HG02943 (cell line): ENCODE measurements around the gene FAM32A.

Experiments
- ATAC-seq: cut with Tn5 transposase; IDR thresholded peaks from one replicate; pipeline ENCODE4 v1.9.1; 2021; ENCODE audit warnings: mild to moderate bottlenecking, low read depth, moderate library complexity; ENCODE audit not compliant: unreplicated experiment

Gene FAM32A

DNA sequence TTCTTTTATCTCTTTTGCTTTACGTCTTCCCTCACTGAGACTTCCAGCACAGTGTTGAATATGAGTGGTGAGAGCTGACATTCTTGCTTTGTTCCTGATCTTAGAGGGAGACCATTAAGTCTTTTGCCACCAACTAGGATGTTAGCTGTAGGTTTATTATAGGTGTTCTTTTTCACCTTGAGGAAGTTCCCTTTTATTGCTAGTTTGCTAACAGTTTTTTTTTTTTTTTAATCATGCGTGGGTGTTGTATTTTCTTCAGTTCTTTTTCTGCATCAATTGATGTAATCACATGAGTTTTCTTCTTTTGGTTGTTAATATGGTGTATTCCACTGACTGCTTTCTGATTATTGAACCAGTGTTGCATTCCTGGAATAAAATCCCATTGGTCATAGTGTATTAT lies 33.6 kb downstream of the FAM32A start:
- no peak for ATAC-seq

DNA sequence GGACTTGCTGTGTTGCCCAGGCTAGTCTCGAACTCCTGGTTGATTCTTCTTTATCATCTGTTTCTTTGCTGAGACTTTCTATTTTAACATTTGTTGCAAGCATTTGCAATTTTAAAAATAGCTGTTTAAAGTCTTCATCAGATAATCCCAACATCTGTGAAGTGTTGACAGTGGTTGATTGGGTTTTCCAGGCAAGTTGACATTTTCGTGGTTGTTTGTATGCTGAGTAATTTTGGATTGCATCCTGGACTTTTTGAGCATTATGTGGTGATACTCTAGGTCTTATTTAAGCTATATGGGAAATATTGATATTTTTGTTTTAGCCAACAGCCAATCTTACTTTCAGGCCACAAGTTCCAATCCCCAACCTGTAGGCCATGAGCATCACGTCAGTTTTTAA lies 37.6 kb downstream of the FAM32A start:
- ATAC-seq, result no peak

DNA sequence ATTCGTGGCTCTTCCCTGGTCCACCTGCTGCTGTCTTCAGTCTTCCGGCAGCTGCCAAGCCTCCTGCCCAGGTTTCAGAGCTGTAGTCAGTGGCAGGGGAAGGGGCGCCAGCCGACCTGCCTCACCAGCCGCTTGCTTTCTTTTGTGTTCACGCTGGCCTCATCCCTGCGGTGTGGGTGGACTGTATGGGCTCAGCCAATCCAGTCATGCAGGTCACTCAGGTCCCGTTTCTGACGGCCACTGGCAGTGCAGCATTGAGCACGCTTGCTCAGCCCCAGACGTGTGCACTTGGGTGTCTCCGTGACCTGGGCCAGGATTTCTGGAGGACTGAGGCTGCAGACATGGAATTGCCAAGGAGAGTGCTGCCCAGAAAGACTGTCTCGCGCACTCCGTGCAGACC lies 38.5 kb downstream of the FAM32A start:
- no peak for ATAC-seq

DNA sequence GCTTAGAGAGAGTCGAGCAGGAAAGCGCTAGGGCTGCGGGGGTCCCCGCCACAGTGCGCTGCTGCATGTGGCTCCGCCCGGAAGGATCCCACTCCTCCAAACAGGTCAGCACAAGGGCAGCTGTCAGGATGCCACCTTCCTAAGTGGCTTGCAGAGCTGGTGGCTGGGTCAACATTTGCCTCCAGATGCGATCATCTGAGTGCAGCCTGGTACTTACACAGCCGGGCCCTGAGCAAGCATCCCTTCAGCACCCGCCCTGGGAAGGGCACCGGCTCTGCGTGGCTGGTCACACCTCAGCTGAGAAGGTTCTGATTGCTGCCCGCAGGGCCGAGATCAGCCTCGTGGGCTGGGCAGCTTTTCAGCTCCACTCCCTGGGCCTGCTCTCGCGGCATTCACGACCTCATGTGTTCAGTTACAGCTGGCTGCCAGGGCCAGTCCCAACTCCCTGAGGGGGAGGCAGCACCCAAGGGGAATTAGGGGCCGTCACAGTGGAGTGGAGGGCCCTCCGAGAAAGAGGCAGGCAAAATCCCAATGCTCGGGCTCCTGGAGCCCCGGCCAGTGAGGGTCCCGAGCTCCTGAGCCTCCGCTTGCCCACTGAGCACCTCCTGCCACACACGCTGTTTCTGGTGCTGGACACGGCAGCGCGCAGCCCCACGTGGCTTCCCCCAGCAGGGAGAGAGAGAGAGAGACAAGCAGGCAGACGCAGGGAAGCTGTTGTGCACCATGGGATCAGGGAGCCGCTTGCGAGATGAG lies 39.3 kb downstream of the FAM32A start:
- no peak for ATAC-seq

DNA sequence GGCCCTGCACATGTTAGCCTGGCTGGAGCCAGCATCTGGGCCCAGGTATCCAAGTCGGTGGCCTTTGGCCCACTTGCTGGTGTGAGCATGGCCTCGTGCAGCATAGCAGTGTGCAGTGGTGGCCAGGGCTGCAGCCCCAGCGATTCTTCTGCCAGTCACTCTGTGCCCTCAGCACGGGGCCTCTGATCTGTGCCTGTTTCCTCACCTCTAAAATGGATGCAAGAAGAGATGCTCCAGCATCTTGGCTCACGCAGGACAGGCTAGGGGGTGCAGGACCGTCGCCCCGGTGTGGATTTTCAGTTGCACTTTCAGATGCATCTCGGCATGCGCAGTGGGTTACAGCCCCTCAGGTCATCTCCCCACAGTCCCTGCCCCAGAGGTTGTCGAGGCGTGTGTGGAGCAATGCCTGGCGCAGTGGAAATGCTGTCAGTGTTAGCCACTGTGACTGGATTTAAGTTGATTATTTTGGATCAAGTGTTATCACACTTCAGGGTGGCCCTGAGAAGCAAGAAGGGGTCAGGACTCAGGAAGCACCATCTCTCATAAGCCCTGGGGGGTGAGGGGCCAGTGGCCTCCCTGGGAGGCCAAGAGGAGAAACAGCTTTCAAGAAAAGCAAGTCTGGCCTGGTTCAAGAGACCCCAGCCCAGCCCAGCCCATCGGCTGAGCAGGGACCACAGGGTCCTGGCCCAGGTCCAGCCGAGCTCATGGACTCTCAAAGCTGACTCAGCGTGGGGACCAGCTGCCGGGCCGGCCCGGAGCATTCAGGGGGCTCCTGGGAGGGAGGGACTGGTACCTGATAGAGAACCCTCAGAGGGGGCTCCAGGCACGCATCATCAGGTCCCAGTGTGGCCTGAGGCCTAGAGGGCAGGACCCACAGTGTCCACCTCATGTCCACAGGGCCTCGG lies 40.3 kb downstream of the FAM32A start:
- no peak for ATAC-seq

DNA sequence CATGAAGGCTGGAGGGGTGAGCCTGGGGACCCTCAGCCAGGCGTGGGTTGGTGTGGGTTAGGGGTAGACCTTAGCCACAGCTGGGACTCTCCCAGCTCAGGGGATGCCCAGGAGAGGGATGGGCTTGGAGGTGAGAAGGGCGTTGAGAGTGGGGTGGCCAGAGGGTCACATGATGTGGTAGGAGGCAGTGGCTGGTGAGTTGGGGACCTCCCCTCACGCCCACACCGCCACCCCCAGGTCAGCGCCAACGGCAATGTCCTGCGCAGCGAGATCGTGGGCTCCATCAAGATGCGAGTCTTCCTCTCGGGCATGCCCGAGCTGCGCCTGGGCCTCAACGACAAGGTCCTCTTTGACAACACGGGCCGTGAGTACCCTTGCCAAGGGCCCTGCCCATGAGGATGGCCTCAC lies 41.0 kb downstream of the FAM32A start:
- ATAC-seq, result no peak

DNA sequence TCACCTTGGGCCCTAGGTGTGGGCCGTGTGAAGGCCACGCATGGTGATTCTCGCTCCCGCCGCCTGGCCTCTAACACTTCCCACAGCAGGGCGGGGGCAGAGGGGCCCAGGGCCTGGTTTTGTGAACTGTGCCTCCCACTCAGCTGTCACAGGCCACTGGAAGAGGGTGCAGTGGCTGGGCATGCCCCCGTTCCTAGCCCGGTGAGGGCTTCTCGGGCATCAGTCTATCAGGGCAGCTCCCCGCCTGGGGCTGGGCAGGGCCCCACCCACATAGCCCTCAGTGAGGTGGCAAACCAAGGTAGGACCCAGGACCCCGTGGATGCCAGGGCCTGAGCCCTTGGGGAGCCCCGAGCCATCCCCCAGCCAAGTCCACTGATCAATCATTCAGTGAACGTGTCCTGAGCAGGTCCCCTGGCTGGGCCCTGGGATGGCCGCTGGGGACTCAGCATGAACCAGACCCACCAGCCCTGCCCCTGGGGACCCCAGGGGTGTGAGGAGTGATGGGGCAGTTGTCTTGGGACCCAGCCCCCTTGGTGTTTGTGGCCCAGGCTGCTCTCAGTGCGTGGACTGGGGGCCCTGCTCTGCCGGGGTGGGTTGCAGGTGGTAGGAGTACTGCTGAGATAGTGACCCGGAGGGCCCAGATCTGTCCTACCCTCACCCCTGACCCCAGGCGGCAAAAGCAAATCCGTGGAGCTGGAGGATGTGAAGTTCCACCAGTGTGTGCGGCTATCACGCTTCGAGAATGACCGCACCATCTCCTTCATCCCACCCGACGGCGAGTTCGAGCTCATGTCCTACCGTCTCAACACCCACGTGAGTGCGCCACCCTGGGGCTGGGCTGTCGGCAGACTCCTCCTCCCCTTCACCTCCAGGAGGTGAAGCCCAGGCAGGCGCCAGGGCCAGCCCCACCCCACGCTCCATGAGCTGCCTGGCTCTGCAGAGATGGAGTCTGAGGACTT lies 41.9 kb downstream of the FAM32A start:
- ATAC-seq, result no peak

DNA sequence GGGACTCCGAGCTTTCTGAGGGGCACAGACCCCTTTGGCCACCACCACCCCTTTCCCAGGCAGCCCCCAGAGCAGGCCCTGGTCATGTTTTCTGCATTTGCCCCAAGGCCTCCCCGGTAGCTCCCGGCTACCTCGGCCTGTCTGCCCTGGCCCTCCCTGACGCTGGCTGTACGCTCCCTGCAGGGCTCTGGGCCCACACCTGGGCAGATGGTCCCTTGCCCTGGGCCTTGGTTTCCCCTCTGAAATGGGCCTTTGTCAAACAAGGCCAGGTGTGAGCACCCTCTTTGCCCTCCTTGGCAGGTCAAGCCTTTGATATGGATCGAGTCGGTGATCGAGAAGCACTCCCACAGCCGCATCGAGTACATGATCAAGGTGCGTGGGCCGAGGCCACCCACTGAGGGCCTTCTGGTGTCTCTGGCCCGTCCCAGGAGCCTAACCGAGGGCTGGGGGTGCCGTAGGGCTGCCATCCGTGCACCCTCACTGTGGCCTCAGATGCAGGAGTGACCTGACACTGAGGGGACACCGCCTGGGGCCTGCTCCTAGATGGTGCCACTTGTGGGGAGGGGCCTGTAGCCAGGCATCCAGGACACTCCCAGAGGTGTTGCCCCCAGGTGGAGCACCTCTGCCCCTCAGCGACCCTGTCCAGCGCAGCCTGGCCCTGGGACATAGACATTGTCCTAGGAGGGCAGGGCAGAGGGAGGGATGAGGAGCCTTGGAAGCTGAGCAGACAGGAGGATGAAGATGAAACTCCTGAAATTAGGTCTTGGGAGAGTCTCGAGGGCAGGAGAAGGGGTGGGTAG lies 42.8 kb downstream of the FAM32A start:
- ATAC-seq, result no peak

DNA sequence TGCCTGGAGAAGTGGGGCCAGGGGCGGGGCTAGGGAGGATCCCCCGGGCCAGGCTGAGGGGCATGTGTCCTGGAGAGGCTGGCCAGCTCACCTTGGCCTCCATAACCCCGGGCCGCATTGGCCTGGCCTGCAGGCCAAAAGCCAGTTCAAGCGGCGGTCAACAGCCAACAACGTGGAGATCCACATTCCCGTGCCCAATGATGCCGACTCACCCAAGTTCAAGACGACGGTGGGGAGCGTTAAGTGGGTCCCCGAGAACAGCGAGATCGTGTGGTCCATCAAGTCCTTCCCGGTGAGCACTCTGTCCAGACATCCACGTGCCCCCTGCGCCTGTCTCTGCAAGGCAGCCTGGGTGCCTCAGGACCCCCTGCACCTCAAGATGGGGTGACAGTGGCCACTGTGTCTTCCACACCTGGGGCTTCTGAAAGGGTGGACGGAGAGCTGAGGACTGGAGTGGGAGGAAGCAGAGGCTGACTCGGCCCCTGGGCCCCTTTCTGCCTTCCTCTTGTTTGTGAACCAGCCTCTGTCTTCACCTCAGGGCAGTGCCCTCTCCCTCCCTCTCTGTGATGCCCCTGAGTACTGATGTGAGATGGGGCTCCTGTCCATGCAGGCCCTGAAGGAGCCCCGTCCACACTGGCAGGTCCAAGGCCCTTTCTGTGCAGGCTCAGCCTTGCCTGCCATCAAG lies 43.6 kb downstream of the FAM32A start:
- no peak for ATAC-seq

DNA sequence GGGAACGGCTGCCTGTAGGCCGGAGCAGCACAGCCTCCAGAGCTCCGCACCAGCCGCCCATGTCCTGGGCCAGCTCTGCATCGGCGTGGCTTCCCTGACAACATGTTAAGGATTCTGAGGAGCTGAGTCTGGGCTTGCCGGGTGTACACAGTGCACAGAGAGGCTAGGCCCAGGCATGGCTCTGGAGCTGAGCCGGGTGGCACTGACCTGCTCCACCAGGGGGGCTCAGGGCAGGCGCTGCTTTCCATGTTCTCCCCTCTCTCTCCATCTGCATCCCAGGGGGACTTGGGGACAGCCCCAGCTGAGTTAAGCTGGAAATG lies 44.1 kb downstream of the FAM32A start:
- ATAC-seq, result no peak

DNA sequence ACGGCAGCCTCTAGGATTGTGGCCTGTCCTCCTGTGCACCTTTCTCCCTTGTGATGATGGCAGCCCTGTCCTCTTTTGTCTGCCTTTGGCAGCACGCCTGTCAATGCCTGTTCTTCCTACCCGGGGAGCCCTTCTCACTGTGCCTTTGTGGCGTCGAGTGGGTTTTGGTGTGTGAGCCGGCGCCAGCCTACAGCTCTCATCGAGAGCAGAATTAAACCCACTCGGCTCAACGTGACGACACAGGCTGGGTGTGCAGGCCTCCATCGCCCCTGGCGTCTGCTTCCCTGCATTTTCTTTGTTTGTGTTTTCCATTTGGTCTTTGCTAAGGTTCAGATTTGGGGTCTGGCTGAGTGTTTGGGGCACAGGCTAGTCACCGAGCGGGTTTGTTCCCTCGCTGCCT lies 46.9 kb downstream of the FAM32A start:
- no peak for ATAC-seq

DNA sequence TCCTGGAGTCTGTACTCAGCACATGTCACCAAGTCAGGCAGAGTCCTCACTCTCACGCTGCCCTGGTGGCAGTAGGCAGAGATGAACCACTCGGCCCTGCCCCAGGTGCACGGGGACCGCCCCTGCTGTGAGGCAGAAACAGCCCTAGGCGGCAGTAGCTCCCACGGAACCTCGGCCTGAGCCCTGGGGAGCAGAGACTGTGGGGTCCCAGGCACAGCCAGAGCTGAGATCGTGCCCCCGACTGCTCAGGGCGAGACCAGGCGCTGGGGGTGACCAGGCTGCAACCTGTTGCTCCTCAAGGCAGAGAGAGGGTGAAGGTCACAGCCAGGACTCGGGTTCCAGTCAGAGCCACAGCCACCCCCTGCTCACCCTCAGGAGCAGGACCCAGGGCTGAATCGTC lies 47.4 kb downstream of the FAM32A start:
- ATAC-seq, result no peak

DNA sequence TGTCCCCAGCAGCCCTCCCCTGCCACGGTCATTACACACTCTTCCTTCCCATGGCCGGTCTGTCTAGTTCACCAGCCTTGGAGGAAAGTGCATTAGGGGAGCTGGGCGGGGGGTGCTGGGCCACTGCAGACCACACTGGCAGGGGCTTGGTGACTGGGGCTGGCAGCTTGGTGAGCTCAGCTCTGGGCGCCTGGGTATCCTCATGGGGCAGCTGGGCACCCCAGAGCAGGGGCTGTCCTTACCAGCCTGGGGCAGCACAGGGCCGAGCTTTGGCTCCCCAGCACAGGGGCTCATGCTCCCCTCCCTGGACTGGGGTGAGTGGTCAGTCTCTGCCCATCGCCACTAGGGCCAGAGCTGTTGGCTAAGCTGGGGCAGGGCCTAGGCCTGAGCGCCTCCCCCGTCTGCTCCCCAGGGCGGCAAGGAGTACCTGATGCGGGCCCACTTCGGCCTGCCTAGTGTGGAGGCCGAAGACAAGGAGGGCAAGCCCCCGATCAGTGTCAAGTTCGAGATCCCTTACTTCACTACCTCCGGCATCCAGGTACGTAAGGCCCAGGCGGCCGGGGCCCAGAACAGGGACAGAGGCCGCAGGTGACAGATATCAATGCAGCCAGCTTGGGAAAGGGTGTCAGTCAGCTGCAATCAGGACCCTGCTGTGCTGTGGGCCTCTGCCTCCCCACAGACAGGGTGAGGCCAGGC lies 48.0 kb downstream of the FAM32A start:
- ATAC-seq, result no peak

DNA sequence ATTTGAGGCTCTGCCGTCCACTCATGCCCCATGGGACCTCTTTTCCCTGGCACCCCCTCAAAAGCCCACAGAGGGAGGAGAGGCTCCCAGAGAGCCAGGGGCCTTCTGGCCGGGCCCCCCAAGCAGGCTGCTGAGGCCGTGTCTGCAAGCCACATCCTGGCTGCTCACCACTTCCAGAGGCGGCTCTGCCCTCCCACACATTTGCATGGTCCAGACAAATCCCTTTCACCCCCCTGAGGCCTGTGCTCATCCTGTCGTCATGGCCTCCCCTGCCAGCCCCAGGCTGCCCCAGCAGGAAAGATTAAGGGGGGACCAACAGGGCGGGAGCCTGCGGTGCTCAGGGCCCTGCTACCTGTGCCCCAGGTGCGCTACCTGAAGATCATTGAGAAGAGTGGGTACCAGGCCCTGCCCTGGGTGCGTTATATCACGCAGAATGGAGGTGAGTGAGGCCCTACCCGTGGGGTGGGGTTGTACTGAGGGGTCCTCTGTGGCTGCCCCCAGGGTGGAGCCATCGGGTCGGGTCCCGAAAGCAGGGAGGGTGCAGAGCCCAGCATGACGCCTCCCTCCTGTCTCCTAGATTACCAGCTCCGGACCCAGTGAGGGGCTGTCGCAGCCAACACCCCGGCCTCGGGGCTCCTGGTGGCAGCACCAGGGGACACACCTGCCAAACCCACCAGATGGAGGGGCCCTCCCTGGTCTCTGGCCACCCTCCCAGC lies 48.8 kb downstream of the FAM32A start:
- ATAC-seq, result no peak

DNA sequence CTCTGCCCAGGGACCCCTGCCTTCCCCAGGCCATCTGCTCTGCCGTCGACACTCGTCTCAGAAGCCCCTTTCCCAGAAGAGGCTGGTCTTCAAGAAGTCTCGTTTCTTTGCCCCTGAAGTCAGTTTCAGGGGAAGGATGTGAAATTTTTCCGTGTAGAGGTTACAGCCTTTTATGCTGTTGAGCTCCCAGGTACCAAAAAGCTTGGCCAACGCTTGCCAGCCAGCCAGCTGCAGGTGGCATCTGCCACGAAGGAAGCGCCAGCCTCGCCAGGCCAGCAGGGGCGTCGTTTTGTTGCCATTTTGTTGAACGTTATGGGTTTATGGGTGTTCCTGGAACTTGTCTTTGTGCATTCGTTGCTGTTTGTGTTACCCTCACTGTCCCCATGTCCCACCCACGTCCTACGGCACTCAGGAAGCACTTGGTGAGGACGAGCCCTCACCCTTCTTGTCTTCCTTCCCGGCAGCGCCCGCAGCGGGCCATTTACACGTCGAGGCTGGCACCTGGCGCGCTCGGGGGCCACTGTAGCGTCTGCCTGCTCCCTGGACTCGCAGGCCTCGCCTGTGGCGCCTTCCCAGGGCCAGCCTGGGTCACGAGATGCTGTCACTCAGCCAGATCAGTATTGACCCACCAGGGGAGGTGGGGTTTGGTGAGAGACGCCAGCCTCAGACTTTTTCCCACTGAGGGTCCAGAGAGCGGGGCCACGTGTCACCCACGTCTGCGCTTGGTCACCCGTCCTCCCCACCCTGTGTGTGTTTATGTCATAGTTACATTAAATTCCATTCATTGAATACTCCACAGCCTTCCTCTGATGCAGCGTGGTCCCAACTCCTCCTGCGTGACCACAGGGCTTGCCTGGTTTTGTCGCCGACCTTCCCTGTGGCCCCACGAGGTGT lies 49.6 kb downstream of the FAM32A start:
- ATAC-seq, result no peak

DNA sequence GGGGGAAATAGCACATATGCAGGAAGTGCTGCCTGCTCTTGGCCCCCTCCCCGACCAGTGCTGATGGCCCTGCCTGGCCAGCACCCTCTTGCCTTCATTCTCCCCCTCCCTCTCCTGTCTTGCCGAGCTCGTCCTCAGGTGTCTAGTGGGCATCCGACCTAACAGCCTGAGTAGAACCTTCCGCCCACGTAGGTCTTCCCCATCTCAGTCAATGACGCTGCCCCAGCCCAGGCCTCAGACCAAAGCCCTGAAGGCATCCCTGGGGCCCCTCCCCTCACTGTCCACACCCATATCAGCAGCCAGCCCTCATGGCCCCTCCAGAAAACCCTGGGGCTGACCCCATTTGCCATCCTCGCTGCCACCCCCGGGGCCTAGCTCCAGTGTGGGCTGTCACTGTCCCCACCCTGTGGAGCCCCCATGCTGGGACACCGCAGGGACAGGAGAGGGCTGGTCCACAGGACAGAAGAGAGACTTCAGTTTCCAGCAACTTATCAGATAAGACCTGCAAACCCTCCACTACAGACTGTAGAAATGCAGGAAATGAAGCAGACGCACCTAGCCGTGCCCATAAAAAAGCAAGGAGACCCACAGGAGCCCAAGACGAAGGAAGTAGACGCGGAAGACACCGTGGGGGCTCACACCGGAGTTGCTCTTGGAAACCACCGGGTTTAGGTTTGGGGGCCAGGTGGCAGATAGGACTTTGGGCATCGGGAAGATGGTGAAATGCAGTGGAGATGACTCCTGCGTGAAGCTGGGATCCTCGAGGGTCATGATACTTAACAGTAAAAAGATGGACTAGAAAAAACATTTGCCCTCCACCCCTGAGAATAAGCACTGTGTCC lies 50.8 kb downstream of the FAM32A start:
- no peak for ATAC-seq
